GM06990 (cell line): ENCODE data around the gene BTLA.

ENCODE experiments used
- DNase-seq: peaks from one replicate; pipeline ENCODE4 v3.0.0-alpha.2; 2011; ENCODE audit not compliant: insufficient read length; ENCODE audit errors: extremely low read depth
- H3K27me3 ChIP-seq: replicated peaks from 2 replicates; pipeline ENCODE4 v1.6.0; 2011; ENCODE audit warnings: low read length; ENCODE audit not compliant: control insufficient read depth, insufficient read depth
- H3K36me3 ChIP-seq: 2 replicates; pipeline ENCODE4 v1.5.1; 2011; ENCODE audit warnings: low read length; ENCODE audit not compliant: control insufficient read depth, insufficient read depth
- H3K4me3 ChIP-seq: replicated peaks from 2 replicates; pipeline ENCODE4 v1.5.1; 2011; ENCODE audit warnings: low read depth, mild to moderate bottlenecking, control low read depth, low read length
- TF ChIP-seq, protein P1 (sequence below): IDR thresholded peaks from 2 replicates; pipeline ENCODE4 v1.5.1; 2011; ENCODE audit warnings: low read length, control low read depth, mild to moderate bottlenecking, inconsistent platforms; ENCODE audit not compliant: insufficient read depth, poor library complexity, severe bottlenecking

Gene BTLA

DNA sequence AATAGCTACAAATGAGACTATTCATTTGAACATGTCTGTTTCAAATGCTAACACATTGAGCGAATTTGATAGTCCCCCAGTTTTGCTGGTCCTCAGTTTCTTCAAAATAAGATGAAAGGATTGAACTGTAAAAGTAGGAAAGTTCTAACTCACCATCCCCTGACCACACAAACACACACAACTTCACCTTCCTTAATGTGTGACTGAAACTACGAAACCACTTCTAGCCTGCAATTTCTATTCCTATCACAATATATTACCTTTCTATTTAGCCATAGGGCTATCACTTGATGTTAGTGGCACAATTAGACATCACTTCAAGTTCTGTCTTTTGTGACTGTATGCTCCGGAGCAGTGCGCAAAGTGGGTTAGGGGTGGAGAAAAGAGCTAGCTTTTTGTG lies 14.9 kb downstream of the BTLA start:
- no peak for DNase-seq
- H3K4me3 ChIP-seq, result no peak overlapping the region

DNA sequence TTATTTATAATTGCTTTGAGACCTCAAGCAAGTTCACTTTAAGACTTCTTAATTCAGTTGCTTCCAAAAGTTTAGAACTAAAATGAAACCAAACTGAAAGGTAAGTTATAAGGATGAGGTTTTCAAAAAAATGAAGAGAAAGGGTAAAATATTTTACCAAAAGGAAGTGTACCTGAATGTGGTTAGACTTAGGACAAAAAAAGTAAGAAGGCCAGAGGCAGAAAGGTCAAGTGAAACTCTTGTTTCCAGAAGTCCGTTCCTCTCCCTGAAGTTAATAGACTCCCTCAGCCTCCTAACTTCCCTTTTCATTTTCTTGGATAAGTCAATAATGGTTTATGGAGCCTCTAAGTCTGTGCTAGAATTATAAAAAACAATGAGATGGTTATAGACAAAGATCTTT lies 16.6 kb downstream of the BTLA start:
- no peak for DNase-seq
- H3K36me3 ChIP-seq, result no peaks in the 10 kb centered on the region; the same call in none of the 2 replicates
- H3K27me3 ChIP-seq, result no peaks in the 10 kb centered on the region
- TF ChIP-seq, protein P1, sequence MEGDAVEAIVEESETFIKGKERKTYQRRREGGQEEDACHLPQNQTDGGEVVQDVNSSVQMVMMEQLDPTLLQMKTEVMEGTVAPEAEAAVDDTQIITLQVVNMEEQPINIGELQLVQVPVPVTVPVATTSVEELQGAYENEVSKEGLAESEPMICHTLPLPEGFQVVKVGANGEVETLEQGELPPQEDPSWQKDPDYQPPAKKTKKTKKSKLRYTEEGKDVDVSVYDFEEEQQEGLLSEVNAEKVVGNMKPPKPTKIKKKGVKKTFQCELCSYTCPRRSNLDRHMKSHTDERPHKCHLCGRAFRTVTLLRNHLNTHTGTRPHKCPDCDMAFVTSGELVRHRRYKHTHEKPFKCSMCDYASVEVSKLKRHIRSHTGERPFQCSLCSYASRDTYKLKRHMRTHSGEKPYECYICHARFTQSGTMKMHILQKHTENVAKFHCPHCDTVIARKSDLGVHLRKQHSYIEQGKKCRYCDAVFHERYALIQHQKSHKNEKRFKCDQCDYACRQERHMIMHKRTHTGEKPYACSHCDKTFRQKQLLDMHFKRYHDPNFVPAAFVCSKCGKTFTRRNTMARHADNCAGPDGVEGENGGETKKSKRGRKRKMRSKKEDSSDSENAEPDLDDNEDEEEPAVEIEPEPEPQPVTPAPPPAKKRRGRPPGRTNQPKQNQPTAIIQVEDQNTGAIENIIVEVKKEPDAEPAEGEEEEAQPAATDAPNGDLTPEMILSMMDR, result no peak
- no peak overlapping the region for H3K4me3 ChIP-seq

More for the DNA sequence above, 14.9 kb downstream of the BTLA start:
- Histone ChIP-seq H3K36me3 (no peaks in the 10 kb centered on the region; the same call in none of the 2 replicates), H3K27me3 (no peaks in the 10 kb centered on the region)
- TF ChIP-seq, protein P1, result no peak

DNA sequence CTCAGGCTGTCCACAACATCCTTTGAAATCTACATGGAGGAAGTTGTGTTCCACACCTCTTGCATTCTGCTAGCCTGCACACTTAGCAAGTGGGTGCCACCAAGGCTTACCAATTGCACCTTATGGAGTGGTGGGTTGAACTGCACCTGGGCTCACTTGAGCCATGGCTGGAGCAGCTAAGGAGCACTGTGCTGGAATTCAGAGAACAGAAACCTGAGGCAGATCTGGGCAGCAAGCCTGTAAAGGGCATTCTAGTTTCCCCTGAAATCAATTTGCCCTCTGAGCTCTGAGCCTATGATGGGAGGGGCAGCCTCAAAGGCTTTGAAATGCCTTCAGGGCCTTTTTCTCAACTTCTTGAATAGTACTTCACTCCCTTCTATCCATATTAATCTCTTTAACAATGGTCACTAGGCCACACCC lies 18.0 kb downstream of the BTLA start:
- TF ChIP-seq, protein P1, result no peak
- DNase-seq, result no peak
- no peaks in the 10 kb centered on the region for H3K27me3 ChIP-seq
- no peaks in the 10 kb centered on the region; the same call in none of the 2 replicates for H3K36me3 ChIP-seq
- no peak overlapping the region for H3K4me3 ChIP-seq

DNA sequence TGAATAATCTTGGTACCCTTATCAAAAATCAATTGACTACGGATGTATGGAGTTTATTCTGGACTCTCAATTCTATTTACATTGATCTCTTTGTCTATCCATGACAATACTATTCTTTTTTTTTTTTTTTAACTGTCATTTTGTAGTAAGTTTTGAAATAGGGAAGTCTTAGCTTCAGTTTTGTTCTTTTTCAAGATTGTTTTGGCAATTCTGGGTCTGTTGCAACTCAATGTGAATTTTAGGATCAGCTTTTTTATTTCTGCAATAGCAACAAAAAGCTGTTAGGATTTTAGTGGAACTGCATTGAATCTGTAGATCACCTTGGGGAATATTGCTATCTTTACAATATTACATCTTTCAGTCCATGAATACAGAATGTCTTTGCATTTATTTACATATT lies 21.4 kb downstream of the BTLA start:
- no peak overlapping the region for H3K4me3 ChIP-seq
- H3K36me3 ChIP-seq, result peaks cover 5% of the 10 kb centered on the region
- no peak for DNase-seq
- TF ChIP-seq, protein P1, result no peak
- no peaks in the 10 kb centered on the region for H3K27me3 ChIP-seq

DNA sequence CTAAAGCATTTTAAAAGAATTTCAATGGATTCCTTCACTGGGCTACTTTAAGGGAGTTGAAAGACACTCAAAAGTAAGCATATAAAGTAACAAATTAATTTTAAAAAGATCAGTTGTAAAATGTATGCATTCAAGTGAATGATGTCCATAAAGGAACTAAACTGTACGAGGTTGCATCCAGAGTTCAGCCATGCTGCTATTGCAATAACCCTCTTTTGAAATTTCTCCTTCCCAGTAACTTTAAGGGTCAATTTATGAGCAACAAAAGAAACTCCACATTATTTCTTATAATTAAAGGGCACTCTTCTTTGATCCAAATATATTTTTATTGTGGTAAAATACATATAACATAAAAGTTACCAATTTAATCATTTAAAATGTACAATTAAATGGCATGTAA lies 22.9 kb downstream of the BTLA start:
- TF ChIP-seq, protein P1, result no peak

DNA sequence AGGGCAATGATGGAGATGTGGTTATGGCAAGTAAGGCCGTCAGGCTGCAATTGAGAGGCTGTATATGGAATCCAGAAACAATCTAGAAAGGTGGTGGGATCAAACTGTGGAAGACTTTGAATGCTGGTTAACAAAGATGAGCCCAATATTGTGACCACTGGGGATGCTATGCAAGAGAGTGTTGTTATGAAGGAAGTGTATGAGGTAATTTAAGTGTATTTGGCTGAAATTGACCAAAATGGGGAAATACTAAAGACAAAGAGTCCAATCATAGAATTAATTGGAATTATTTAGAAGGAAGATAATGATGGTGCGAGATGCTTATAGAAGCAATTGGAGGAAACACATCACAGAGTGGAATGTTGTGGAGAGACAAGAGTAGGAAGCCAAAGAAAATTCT lies 24.5 kb downstream of the BTLA start:
- H3K27me3 ChIP-seq, result no peaks in the 10 kb centered on the region
- no peak for DNase-seq
- TF ChIP-seq, protein P1, result no peak

More for the DNA sequence above, 22.9 kb downstream of the BTLA start:
- Histone ChIP-seq H3K4me3 (no peak overlapping the region), H3K36me3 (peaks cover 7% of the 10 kb centered on the region), H3K27me3 (no peaks in the 10 kb centered on the region)
- DNase-seq, result no peak

More for the DNA sequence above, 24.5 kb downstream of the BTLA start:
- Histone ChIP-seq H3K36me3 (peaks cover 12% of the 10 kb centered on the region), H3K4me3 (no peak overlapping the region)
